Activated CD8-positive, alpha-beta memory T cell treated with anti-CD3 and anti-CD28 coated beads for 1 hour (primary cell): Measurements from ENCODE around the gene ZBTB17.
A peak's percentile ranks its signal among the peaks of the same experiment; 100 is the strongest.
"Not testable (repeated sequence)": the region's sequence is repeated elsewhere in the genome, so short reads cannot be mapped to it uniquely, and the experiment has no call there.

ENCODE experiments used
- DNase-seq, 2 donors: peaks; one replicate each; pipeline ENCODE4 v3.0.0-alpha.2; 2020; ENCODE audit warnings: low read depth in 1 of 2; ENCODE audit errors: extremely low read depth in 1 of 2

ZBTB17 gene

DNA sequence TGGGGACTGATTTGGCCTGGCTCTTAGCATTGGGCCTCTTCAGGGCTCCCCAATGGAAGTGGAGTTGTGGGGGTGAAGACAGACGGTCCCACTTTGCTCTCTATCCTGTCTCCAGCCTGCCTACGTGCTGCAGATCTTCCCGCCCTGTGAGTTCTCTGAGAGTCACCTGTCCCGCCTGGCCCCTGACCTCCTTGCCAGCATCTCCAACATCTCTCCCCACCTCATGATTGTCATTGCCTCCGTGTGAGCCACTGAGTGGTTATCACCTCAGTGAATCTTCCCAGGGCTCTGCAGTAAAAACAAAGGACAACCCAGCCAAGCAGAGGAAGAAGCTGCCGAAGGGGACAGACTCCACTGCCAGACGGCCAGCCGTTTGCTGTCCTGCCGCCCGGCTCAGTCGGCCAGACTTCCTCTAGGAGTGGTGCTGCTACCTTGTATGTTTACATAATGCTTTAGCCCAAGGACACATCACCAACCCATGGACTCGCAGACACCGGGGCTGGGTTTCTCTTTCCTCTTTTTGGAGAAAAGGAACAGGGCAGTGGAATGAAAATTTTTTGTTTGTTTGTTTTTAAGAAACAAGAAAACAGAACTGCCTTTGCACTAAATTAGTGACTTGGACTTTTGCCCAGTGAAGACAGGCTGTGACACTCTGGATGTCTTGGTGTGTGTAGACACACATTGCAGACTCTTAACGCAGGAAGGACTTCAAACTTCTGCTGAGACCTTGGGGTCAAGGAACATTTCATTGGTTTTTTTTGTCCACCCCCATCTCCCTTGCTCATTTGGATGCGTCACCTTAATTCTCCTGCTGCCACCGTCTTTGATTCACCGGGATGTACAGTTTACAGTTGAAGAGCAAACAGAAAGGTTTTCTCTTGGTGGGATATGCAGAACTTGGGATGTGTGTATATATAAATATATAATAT lies 36.5 kb downstream of the ZBTB17 start:
- DNase-seq: no peak

DNA sequence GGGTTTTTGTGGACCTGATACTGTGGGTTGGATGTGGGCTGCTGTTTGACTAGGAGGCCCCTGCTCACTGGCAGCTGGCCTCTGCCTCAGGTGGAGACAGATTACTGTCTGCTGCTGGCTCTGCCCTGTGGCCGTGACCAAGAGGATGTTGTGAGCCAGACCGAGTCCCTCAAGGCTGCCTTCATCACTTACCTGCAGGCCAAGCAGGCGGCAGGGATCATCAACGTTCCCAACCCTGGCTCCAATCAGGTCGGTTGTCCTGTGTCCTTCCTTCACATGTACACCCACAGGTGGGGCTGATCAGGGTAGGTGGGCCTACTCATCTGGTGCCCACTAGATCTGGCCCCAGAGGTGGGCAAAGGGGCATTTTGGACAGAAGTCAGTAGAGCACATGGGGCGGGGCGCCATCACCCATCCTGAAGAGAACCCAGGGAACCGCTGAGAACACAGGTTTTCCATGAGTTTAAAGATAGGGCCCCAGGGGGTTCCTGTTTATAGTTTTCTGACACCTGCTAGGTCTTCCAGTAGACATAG lies 37.2 kb downstream of the ZBTB17 start:
- DNase-seq: no peak

DNA sequence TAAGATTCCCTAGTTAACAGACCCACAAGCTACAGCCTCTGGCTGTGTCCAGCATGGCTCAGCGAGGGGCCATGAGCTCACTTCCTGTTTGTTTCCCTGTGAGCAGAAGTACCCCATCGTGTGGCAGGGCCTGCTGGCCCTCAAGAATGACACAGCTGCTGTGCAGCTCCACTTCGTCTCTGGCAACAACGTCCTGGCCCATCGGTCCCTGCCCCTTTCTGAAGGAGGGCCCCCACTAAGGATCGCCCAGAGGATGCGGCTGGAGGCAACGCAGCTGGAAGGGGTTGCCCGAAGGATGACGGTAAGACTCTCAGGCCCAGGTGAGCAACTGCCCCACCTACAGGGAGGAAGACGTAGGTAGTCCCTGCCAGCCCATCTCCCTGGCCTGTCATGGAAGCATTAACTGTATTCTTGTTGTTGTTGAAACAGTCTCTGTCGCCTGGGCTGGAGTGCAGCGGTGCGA lies 38.2 kb downstream of the ZBTB17 start:
- no peak for DNase-seq

DNA sequence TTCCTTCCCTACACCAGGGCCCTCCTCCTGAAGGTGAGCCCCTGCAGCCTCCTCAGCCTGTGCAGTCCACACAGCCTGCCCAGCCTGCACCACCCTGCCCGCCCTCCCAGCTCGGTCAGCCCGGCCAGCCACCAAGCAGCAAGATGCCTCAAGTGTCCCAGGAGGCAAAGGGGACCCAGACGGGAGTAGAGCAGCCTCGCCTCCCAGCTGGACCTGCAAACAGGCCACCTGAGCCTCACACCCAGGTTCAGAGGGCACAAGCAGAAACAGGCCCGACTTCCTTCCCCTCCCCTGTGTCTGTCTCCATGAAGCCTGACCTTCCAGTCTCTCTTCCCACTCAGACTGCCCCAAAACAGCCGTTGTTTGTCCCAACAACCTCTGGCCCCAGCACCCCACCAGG lies 38.8 kb downstream of the ZBTB17 start:
- no peak for DNase-seq

DNA sequence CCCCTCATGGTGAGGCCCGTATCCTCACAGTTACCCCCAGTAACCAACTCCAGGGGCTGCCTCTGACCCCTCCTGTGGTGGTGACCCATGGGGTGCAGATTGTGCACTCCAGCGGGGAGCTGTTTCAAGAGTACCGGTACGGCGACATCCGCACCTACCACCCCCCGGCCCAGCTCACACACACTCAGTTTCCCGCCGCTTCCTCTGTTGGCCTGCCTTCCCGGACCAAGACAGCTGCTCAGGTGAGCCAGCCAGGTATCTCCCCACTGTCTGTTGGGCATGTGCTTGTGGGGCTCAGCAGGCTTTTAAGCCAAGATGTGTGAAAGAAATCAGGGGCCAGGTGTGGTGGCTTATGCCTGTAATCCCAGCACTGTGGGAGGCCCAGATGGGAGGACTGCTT lies 39.9 kb downstream of the ZBTB17 start:
- DNase-seq: no peak

DNA sequence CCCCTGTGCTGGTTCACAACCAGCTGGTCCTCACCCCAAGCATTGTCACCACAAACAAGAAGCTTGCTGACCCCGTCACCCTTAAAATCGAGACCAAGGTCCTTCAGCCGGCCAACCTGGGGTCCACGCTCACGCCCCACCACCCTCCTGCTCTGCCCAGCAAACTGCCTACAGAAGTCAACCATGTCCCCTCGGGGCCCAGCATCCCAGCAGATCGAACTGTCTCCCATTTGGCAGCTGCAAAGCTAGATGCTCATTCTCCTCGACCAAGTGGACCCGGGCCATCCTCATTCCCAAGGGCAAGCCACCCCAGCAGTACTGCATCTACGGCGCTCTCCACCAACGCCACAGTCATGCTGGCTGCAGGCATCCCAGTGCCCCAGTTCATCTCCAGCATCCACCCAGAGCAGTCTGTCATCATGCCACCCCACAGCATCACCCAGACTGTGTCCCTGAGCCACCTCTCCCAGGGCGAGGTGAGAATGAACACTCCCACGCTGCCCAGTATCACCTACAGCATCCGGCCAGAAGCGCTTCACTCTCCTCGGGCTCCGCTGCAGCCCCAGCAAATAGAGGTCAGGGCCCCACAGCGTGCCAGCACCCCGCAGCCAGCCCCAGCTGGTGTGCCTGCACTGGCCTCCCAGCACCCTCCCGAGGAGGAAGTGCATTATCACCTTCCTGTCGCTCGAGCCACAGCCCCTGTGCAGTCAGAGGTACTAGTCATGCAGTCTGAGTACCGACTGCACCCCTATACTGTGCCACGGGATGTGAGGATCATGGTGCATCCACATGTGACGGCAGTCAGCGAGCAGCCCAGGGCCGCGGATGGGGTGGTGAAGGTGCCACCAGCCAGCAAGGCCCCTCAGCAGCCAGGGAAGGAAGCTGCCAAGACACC lies 40.6 kb downstream of the ZBTB17 start:
- no peak for DNase-seq

DNA sequence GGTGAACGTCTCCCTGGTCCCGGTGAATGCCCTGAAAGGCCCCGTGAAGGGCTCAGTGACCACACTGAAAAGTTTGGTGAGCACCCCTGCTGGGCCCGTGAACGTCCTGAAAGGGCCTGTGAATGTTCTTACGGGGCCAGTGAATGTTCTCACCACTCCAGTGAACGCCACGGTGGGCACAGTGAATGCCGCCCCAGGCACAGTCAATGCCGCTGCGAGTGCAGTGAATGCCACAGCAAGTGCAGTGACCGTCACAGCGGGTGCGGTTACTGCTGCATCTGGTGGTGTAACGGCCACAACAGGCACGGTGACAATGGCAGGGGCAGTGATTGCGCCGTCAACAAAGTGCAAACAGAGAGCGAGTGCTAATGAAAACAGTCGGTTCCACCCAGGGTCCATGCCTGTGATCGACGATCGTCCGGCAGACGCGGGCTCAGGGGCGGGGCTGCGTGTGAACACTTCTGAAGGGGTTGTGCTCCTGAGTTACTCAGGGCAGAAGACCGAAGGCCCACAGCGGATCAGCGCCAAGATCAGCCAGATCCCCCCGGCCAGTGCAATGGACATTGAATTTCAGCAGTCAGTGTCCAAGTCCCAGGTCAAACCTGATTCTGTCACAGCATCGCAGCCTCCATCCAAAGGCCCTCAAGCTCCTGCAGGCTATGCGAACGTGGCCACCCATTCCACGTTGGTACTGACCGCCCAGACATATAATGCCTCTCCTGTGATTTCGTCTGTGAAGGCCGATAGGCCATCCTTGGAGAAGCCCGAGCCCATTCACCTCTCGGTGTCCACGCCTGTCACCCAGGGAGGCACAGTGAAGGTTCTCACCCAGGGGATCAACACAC lies 41.5 kb downstream of the ZBTB17 start:
- DNase-seq: no peak

DNA sequence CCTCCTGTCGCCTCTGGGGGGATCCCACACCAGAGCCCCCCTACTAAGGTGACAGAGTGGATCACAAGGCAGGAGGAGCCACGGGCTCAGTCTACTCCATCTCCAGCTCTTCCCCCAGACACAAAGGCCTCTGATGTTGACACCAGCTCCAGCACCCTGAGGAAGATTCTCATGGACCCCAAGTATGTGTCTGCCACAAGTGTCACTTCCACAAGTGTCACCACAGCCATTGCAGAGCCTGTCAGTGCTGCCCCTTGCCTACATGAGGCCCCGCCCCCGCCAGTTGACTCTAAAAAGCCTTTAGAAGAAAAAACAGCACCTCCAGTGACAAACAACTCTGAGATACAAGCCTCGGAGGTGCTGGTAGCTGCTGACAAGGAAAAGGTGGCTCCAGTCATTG lies 42.2 kb downstream of the ZBTB17 start:
- no peak for DNase-seq

DNA sequence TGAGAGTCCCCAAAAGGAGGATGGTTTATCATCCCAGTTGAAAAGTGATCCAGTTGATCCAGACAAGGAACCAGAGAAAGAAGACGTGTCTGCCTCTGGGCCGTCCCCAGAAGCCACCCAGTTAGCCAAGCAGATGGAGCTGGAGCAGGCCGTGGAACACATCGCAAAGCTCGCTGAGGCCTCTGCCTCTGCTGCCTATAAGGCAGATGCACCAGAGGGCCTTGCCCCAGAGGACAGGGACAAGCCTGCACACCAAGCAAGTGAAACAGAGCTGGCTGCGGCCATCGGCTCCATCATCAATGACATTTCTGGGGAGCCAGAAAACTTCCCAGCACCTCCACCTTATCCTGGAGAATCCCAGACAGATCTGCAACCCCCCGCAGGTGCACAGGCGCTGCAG lies 43.3 kb downstream of the ZBTB17 start:
- DNase-seq: no peak

DNA sequence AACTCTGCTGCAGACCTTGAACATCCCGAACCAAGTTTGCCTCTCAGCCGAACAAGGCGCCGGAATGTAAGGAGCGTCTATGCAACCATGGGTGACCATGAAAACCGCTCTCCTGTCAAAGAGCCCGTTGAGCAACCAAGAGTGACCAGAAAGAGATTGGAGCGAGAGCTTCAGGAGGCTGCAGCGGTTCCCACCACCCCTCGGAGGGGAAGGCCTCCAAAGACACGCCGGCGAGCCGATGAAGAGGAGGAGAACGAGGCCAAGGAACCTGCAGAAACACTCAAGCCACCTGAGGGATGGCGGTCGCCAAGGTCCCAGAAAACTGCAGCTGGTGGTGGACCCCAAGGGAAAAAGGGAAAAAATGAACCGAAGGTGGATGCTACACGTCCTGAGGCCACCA lies 44.0 kb downstream of the ZBTB17 start:
- no peak for DNase-seq

DNA sequence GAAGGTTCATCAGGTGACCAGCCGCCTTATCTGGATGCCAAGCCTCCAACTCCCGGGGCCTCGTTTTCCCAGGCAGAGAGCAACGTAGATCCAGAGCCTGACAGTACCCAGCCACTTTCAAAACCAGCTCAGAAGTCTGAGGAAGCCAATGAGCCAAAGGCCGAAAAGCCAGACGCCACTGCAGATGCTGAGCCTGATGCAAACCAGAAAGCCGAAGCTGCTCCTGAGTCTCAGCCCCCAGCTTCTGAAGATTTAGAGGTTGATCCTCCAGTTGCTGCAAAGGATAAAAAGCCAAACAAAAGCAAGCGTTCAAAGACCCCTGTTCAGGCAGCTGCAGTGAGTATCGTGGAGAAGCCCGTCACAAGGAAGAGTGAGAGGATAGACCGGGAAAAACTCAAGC lies 44.5 kb downstream of the ZBTB17 start:
- no peak for DNase-seq

DNA sequence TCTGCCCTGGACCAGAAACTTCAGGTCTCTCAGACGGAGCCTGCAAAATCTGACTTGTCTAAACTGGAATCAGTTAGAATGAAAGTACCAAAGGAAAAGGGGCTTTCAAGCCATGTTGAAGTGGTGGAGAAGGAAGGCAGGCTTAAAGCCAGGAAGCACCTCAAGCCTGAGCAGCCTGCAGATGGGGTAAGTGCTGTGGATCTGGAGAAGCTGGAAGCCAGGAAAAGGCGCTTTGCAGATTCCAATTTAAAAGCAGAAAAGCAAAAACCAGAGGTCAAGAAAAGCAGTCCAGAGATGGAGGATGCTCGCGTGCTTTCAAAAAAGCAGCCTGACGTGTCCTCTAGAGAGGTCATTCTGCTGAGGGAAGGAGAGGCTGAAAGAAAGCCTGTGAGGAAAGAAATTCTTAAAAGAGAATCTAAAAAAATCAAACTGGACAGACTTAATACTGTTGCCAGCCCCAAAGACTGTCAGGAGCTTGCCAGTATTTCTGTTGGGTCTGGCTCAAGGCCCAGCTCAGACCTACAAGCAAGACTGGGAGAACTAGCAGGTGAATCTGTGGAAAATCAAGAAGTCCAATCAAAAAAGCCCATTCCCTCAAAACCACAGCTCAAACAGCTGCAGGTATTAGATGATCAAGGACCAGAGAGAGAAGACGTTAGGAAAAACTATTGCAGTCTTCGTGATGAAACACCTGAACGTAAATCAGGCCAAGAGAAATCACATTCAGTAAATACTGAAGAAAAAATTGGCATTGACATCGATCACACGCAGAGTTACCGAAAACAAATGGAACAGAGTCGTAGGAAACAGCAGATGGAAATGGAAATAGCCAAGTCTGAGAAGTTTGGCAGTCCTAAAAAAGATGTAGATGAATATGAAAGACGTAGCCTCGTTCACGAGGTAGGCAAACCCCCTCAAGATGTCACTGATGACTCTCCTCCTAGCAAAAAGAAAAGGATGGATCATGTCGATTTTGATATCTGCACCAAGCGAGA lies 46.6 kb downstream of the ZBTB17 start:
- DNase-seq: no peak

DNA sequence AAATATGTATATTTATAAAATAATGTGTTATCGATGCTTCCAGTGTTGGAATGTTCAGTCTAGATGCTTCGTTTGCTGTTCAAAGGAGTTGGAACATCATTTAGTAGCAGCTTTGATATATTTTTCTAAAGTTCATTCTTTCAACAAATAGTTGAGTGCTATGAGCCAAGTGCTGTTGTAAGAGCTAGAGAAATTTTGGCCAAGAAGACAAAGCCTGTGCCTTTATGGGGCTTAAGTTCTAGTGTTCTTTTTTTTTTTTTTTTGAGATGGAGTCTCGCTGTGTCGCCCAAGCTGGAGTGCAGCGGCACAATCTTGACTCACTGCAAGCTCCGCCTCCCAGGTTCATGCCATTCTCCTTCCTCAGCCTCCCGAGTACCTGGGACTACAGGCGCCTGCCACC lies 49.5 kb downstream of the ZBTB17 start:
- not testable (repeated sequence) for DNase-seq

DNA sequence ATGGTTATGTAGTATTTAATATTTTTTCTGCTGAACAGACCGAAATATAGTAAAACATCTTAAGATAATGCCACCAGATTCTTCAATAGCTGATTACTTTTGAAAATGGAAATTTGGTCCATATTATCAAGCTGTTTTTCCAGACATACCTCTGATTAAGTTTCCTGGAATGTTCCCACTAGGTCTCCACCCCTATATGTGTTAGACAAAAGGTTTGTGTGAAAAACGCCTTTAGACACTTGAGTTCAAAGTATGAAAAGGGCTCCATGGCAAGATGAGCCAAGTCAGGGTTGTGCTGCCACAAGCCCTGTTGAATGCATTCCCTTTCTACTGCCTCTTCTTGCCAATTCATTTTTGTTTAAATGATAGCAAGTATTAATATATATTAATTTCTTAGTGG lies 52.7 kb downstream of the ZBTB17 start:
- no peak for DNase-seq

DNA sequence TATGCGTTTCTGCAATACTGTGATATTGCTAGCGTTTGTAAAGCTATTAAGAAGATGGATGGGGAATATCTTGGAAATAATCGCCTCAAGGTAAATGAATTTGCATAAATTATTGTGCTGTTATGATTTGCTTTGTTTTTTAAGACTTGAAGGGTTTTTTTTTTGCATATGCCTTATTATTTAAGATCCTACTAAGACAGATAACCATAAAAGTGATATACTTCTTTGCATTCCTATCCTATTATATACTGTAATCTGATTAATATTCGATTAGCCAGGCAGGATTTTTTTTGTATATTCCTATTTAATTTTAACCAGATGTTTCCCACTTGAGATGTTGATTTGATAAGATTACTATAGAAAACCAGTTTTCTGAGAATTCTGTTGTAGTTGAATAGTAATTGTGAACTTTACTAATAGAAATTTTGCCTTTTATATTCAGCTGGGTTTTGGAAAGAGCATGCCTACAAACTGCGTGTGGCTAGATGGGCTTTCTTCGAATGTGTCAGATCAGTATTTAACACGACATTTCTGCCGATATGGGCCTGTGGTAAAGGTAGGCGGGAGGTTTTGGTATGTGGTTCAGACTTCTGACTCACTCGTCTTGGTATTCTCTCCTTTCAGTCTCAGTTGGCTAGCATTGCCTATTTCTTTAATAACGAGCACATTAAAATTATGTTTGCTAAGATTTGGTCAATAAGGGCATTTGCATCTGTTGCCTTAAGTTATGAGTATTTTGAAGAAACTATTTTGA lies 56.8 kb downstream of the ZBTB17 start:
- DNase-seq: peak; percentile 16 to 25

DNA sequence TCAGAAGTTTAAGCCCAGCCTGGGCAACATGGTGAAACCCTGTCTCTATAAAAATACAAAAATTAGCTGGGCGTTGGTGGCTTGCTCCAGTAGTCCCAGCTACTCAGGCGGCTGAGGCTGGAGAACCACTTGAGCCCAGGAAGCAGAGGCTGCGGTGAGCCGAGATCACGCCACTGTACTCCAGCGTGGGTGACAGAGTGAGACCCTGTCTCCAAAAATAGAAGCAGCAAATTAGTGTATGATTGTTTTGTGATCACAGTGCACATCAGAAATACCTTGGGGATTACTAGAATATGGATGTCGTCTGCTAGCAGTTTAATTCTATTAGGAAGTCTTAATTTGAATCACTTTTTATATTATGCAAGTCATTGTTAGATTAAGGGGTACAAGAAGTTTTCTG lies 59.0 kb downstream of the ZBTB17 start:
- no peak for DNase-seq

DNA sequence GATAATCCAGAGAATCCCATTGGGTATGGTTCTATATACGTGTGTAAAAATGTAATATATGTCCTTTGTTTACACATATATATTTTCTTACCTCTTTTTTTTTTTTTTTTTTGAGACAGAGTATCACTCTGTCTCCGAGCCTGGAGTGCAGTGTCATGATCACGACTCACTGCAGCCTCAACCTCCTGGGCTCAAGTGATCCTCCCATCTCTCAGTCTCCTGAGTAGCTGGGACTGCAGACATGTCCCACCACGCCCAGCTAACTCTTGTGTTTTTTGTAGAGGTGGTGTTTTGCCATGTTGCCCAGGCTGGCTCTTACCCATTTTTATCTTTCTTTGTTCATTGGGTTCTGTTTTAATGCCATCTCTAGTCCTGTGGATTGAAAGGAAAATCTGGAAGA lies 59.5 kb downstream of the ZBTB17 start:
- no peak for DNase-seq

DNA sequence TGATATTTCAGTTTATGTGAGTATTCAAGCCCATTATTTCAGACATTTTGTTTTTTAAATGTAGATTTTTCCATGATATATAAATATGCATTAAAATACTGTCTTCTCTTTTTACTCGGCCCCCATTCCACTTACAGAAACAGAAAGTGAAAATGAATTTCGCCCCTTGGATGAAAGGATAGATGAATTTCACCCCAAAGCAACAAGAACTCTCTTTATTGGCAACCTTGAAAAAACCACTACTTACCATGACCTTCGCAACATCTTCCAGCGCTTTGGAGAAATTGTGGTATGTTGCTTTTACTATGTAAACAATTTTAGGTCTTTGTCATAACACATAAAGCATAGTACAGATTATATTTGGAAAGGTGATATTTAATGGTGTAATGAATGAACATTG lies 59.9 kb downstream of the ZBTB17 start:
- no peak for DNase-seq

DNA sequence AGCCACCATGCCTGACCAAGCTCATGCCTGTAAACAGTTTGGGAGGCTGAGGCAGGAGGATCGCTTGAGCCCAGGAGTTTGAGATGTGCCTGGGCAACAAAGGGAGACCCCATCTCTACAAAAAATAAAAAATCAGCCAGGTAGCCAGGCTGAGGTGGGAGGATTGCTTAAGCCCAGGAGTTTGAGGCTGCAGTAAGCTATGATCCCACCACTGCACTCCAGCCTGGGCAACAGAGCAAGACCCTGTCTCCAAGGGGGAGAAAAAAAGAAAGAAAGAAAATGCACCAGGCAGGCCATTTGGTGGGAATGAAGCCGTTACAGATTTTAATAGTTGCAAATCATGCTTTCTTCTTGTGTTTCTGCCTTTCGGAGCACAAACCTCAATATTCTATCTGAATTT lies 62.3 kb downstream of the ZBTB17 start:
- not testable (repeated sequence) for DNase-seq
